GM04503 (cell line): ENCODE measurements around the gene AACS.

Experiments used
- DNase-seq: peaks from one replicate; pipeline ENCODE4 v3.0.0-alpha.2; 2012; ENCODE audit warnings: low read depth

AACS gene

DNA sequence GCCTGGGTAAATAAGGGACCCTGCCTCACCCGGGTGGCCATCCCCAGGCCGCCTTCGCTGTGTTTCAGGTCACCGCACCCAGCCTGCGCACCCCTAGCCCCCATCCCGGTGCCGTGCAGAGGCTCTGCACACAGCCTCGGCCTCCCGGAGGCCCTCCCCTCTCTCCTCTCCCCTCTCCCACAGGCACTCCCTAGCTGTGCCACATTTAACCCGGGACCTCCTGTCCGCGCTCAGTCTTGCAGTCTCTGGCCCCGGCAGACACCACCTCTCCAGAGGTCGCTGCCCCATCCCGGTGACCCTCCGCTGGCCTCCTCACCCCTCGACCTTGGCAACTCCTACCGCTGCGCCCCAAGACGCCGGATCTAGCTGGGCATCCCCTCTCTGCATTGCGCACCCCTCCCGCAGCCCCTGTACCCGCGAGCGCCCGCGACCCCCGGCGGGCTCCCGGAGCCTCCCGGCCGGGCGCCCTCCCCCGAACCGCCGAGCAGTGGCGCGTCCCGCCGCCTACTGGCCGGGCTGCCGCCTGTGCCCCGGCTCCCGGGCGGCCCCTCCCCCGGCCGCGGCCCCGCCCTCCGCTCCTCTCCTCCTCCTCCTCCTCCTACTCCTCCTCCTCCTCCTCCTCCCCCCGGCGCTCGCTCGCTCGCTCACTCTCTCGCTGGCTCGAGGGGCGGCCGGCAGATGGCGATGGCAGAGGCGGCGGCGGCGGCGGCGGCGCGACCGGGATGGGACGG, 120.7 kb downstream of the AACS start, which contains the start of gene TMEM132B:
Gene TMEM132B, plus strand, starts transcription at position 647 of the 731 bp plus-strand sequence.
- no peak for DNase-seq

DNA sequence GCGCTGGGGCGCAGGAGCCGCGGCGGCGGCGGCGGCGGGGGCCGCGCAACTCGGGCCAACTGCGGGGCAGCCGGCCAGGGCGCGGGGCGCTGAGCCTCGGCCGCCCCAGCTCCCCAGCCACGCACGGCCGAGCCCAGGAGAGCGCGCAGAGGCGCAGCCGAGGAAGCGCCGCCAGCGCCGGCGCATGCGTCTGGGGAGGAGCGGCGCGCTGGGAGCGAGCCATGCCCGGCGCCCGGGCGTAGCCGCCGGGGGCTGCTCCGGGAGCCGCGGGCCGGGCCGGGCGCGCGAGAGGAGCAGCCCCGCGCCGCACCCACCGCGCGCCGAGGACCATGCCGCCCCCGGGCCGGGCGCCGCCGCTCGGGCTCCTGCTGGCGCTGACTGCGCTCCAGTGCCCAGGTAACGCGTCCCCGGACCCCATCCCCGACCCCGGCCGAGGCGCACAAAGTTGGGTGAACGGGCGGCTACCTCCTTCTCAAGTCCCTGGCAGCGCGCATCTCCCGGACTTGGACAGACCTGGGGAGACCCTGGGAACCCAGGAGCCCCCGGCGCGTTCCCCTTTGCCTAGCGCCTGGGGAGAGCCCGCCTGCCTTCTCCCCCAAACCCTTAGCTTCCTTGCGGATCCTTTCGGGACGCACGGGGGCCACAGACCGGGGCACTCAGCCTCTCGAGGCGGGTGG, 121.4 kb downstream of the AACS start:
- no peak for DNase-seq

DNA sequence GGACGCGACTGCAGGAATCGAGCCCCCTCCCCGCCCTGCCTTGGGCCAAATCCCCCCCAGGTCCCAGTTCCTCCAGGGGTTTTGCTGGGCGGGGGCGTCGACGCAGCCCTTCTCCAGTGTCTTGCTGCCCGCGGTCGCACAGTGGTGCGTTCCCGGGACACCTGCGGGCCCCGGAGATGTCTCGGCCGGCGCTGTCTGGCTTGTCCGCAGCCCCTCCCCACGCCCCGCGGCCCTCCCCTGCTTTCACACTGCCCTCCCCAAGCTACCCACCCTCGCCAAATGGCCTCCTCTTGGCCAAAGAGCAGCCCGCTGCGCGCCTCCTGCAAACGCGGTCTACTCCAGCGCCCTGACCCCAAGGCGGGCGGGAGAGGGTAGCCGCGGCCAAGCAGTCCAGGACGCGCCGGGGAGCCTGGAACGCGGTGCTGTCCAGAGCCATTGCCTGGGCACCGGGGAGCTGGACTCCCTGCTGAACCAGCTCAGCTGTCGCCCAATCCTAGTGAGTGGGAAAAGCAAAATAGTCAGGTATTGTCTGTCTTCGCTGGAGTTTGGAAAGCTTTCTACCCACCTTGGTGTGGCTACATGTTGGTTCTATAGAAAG, 122.0 kb downstream of the AACS start:
- DNase-seq = no peak

DNA sequence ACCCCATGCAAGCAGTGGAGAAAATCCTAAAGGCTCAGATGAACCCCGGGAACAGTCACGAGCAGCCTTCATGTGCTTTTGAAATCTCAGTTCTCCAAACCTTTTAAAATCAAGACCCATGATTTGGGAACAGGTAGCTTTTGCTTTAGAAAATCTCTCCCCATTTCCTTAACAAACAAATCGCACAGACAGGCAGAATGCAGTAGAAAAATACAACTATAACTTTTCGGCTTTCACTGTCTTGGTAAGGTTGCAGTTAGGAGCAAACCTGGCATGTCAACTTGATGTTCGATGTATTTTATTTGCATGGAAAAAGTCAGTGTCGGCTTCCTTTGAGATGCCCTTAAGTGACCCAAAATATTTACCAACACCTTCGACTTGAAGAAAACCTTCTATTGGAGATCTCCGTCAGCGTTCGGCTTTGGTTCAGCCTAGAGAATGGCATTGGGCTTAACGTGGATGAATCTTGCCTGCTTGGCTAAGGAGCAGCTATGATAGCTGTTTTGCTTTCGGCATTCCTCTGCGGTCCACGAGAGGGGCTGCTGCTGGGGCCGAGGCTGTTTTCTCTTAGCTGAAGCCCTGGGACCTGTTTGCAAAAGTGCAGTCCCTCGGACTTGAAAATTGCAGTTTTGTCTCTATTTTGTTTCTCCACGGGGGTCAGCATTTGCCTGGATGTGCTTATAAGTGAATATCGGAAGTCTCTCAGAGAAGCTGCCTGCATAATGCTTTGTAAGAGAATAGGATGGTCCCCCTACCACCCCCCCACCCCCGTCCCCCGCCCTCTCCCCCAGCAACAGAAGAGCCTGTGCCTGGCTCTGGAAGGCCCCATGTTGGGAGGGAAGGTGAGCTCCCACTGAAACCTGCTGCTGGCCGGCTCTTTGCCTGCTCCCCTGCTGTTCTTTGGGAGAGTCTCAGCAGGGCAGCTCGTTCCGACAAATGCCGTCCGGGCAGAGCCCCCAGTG, 122.8 kb downstream of the AACS start:
- DNase-seq = no peak

DNA sequence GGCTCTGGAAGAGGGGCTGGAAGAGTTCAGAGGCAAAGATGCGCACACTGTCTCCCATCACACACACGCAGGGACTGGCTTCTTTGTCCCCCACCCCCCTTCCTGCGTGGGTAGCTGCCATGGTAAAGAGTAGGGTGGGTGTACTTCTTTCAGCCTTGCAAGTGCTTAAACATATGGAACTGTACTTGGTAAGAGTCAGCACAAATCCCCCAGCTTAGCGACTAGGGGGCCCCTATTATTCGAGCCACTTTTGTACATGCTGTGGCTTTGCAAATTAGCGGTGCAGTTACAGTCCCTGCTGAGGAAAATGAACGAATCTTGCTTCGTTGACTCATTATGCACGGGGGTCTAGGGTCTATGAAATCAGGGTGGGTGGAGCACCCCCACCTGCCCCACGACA, 123.8 kb downstream of the AACS start:
- DNase-seq = no peak

DNA sequence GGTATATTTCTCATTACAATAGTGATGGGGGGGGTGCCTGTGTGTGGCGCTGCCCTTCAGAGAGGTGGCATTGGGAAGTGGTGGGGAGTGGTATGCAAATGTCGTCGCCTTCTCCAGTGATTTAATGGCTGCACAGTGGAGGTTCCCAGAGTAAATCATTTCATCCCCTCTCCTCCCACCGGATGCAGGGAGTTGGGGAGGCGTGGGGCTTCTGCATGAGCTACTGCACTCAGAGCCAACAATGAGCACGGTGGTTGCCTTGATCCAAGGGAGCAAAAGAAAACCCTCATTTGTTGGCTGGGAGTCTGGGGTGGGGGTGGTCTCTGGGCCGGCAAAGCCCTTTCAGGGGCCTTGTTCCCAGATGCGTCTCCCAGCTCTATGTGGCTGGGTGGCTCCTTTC, 124.3 kb downstream of the AACS start:
- DNase-seq = no peak

DNA sequence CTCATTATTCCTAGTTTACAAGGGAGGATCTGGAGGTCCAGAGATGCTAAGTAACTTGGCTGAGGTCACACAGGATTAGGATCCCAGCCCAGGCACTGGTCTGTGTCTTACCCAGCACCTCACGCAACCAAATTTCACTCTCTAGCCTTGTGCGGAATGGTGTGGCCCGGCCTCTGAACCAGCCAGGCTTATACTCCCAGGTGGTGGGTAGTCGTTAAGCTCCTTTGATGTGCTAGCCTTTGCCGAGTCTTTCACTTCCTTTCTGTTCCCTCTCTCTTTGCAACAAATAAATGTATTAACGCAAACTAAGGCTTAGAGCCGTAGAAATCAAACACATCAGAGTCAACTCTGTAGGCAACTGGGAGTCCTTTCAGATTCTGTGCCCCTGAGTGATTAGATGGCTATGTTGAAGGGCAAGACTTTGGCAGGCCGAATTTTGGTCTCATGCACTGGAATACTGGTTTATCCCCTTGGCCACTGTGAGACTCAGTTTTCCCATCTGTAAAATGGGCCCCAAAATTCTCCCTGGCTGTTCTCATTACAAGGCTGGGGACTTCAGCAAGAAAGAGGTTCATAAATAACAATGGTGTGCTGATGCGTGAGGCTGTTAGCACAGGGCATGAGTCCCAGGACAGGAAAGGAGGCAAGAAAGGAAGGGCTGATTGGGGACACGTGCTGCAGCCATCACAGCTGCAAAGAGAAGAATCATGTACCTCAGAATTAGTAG, 126.3 kb downstream of the AACS start:
- no peak for DNase-seq

DNA sequence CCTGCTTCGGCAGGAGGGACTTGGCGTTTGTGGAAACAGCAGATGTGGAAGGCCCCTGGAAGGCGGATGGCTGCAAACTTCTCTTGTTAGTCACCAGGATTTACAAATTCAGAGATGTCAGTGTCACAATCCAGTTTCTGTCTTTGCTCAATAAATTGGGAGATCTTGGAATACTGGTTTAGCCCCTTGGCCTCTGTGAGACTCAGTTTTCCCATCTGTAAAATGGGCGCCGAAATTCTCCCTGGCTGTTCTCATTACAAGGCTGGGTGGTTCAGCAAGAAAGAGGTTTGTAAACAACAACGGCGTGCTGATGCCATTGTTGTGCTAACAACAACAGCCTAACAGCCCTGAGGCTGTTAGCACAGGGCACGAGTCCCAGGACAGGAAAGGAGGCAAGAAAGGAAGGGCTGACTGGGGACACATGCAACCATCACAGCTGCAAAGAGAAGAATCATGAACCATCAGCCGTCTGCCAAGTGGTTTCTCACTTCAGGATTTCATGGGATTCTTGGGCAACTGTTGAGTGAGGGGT, 127.5 kb downstream of the AACS start:
- DNase-seq = no peak
